Activated naive CD8-positive, alpha-beta T cell (primary cell): ENCODE results near the gene PPP2R5D.

Source experiments
- H3K27ac Mint-ChIP-seq: one replicate; pipeline ENCODE4 v1.8.0; 2021; ENCODE audit warnings: mixed read lengths
- H3K27me3 Mint-ChIP-seq: one replicate; pipeline ENCODE4 v1.8.0; 2021; ENCODE audit warnings: mixed read lengths
- H3K36me3 Mint-ChIP-seq: one replicate; pipeline ENCODE4 v1.8.0; 2021; ENCODE audit warnings: mixed read lengths
- H3K4me1 Mint-ChIP-seq: one replicate; pipeline ENCODE4 v1.8.0; 2021; ENCODE audit warnings: low read depth, mixed read lengths
- H3K4me3 Mint-ChIP-seq: one replicate; pipeline ENCODE4 v1.8.0; 2021; ENCODE audit warnings: mild to moderate bottlenecking, mixed read lengths
- H3K9me3 Mint-ChIP-seq: one replicate; pipeline ENCODE4 v1.8.0; 2021; ENCODE audit warnings: low read depth, mixed read lengths

The PPP2R5D gene

DNA sequence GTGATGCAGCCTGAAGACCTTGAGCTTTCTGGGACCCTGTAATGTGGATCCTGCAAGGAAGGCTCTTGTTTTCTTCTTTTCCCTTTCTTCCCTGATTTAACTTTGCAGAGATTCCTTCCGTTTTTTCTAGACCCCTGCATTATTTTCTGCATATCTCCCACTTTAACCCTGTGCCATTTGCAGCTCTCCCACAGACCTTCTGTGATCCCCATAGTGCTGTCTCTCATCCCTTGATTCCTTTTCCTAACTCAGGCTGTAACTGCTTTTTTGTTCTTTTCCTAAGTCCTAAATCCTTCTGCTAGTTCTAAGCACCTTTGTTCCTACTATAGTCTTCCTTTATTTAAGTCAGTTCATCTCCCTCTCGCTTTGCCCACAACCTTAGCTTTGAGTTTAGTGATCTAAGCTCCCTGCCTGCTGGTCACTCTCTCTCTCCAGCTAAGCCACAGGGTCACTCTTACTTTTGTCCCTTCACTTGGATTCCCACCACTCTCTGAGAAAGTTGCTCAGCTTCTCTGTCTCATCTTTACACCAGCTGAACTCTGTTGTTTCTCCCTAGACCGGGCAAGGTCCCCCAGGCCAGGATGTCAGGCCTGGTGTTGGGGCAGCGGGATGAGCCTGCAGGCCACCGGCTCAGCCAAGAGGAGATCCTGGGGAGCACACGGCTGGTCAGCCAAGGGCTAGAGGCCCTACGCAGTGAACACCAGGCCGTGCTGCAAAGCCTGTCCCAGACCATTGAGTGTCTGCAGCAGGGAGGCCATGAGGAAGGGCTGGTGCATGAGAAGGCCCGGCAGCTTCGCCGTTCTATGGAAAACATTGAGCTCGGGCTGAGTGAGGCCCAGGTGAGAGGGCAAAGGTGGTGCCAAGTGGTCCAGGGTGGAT, 76.6 kb downstream of the PPP2R5D start:
- Mint-ChIP-seq H3K4me1 (peaks cover 40% of the 10 kb centered on the region), H3K36me3 (peaks cover 11% of the 10 kb centered on the region), H3K9me3 (no peaks in the 10 kb centered on the region), H3K27ac (peak overlapping the region; percentile 80), H3K27me3 (no peaks in the 10 kb centered on the region), H3K4me3 (peak overlapping the region; percentile 97)

DNA sequence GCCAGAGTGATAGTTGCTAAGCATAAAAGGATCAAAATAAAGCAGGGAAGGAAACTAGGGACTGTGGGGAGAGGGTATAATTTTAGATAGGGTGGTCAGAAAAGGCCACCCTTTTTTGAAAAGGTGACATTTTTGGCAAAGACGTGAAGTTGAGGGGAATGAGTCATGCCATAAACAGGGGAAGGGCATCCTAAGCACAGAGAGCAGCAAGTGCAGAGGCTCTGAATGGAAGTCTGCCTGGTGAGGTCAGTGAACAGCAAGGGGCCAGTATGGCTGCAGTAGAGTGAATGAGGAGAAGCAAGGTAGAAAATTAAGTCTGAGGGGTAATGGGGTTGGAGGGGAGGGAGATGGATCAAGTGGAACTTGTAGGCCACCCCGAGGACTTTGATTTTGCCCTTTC, 77.5 kb downstream of the PPP2R5D start:
- no peak overlapping the region for H3K27ac Mint-ChIP-seq
- peak overlapping the region; percentile 22 for H3K4me3 Mint-ChIP-seq

More for the DNA sequence above, 77.5 kb downstream of the PPP2R5D start:
- Mint-ChIP-seq H3K9me3 (no peaks in the 10 kb centered on the region), H3K36me3 (peaks cover 11% of the 10 kb centered on the region), H3K4me1 (peaks cover 36% of the 10 kb centered on the region), H3K27me3 (no peaks in the 10 kb centered on the region)
